CD4-positive, alpha-beta T cell treated with Interleukin-12 subunit alpha and Interleukin-12 subunit beta, for 1 hour (primary cell): ENCODE measurements around the gene NOL4L.

Experiments used
- DNase-seq: peaks from one replicate; pipeline ENCODE4 v3.0.0-alpha.2; 2020

NOL4L gene

GRCh38 chr20:32452776-32453466 lies 132.2 kb downstream of the NOL4L start:
- no peak for DNase-seq

- DNase-seq = no peak
Observed at GRCh38 chr20:32451682-32452461, 133.3 kb downstream of the NOL4L start.

GRCh38 chr20:32451340-32451681 lies 133.8 kb downstream of the NOL4L start:
- no peak for DNase-seq

GRCh38 chr20:32450484-32451061 lies 134.6 kb downstream of the NOL4L start:
- DNase-seq = no peak

- no peak for DNase-seq
Observed at GRCh38 chr20:32449890-32450401, 135.2 kb downstream of the NOL4L start.

- no peak for DNase-seq
Observed at GRCh38 chr20:32449057-32449889, 135.9 kb downstream of the NOL4L start.

GRCh38 chr20:32448306-32449056 lies 136.7 kb downstream of the NOL4L start:
- DNase-seq = no peak

- no peak for DNase-seq
Observed at GRCh38 chr20:32447136-32448027, 137.8 kb downstream of the NOL4L start.

GRCh38 chr20:32446301-32447100 lies 138.6 kb downstream of the NOL4L start:
- no peak for DNase-seq

- no peak for DNase-seq
Observed at GRCh38 chr20:32445539-32446273, 139.4 kb downstream of the NOL4L start.

- no peak for DNase-seq
Observed at GRCh38 chr20:32444474-32445220, 140.5 kb downstream of the NOL4L start.

- peak; percentile 8 for DNase-seq
Observed at GRCh38 chr20:32443386-32443974, 141.7 kb downstream of the NOL4L start.

- no peak for DNase-seq
Observed at GRCh38 chr20:32442630-32443373, 142.3 kb downstream of the NOL4L start.

- no peak for DNase-seq
Observed at GRCh38 chr20:32441638-32442037, 143.5 kb downstream of the NOL4L start.

- no peak for DNase-seq
Observed at GRCh38 chr20:32440758-32441078, 144.4 kb downstream of the NOL4L start.

- DNase-seq = no peak
Observed at GRCh38 chr20:32440069-32440757, 144.9 kb downstream of the NOL4L start.
